Activated effector memory CD4-positive, alpha-beta T cell treated with anti-CD3 and anti-CD28 coated beads, Interleukin-2, amount 50 U/mL, for 16 hours (primary cell): ENCODE measurements around the gene BAZ2B.
"Not testable (repeated sequence)": the region's sequence is repeated elsewhere in the genome, so short reads cannot be mapped to it uniquely, and the experiment has no call there.

Source experiments
- DNase-seq: peaks from one replicate; pipeline ENCODE4 v3.0.0-alpha.2; 2020

BAZ2B gene

GRCh38 chr2:159616286-159616701 lies at the start of gene BAZ2B:
Gene BAZ2B (minus strand): TSS chr2:159616548. CDS start chr2:159478719, 137,829 bp downstream.
- no peak for DNase-seq

- DNase-seq = no peak
Measured at GRCh38 chr2:159661286-159661685, 44.9 kb upstream of the BAZ2B start.

GRCh38 chr2:159658881-159659873 lies 42.8 kb upstream of the BAZ2B start:
- no peak for DNase-seq

GRCh38 chr2:159653962-159654361 lies 37.6 kb upstream of the BAZ2B start:
- no peak for DNase-seq

- DNase-seq = no peak
Measured at GRCh38 chr2:159651884-159652283, 35.5 kb upstream of the BAZ2B start.

- DNase-seq = no peak
Measured at GRCh38 chr2:159650574-159650973, 34.2 kb upstream of the BAZ2B start.

- DNase-seq = no peak
Measured at GRCh38 chr2:159648643-159649042, 32.3 kb upstream of the BAZ2B start.

GRCh38 chr2:159647667-159648066 lies 31.3 kb upstream of the BAZ2B start:
- DNase-seq = no peak

GRCh38 chr2:159640176-159640575 lies 23.8 kb upstream of the BAZ2B start:
- DNase-seq = no peak

- no peak for DNase-seq
Measured at GRCh38 chr2:159639712-159640111, 23.4 kb upstream of the BAZ2B start.

GRCh38 chr2:159639071-159639470 lies 22.7 kb upstream of the BAZ2B start:
- DNase-seq = no peak

GRCh38 chr2:159637988-159638501 lies 21.7 kb upstream of the BAZ2B start:
- DNase-seq = no peak

GRCh38 chr2:159637240-159637639 lies 20.9 kb upstream of the BAZ2B start:
- DNase-seq = no peak

- DNase-seq = no peak
Measured at GRCh38 chr2:159635006-159635789, 18.9 kb upstream of the BAZ2B start.

GRCh38 chr2:159633219-159633618 lies 16.9 kb upstream of the BAZ2B start:
- DNase-seq = no peak

GRCh38 chr2:159625628-159626027 lies 9.3 kb upstream of the BAZ2B start:
- not testable (repeated sequence) for DNase-seq

- no peak for DNase-seq
Measured at GRCh38 chr2:159623436-159623835, 7.1 kb upstream of the BAZ2B start.

- no peak for DNase-seq
Measured at GRCh38 chr2:159622966-159623365, 6.6 kb upstream of the BAZ2B start.

- DNase-seq = no peak
Measured at GRCh38 chr2:159620796-159621195, 4.4 kb upstream of the BAZ2B start.

- DNase-seq = no peak
Measured at GRCh38 chr2:159617646-159618045, 1.3 kb upstream of the BAZ2B start.

- no peak for DNase-seq
Measured at GRCh38 chr2:159617100-159617499, 752 bp upstream of the BAZ2B start.

GRCh38 chr2:159615367-159616285 lies 722 bp downstream of the BAZ2B start:
- peak; percentile 70 for DNase-seq
